Stimulated activated naive CD4-positive, alpha-beta T cell (primary cell): ENCODE measurements around the gene MAPKAP1.

ENCODE experiments used
- DNase-seq, 6 experiments: peaks; one replicate each; lab custom pipeline; 2025; lab: John Stamatoyannopoulos, UW

Gene MAPKAP1

GRCh38 chr9:125431741-125432271 lies 275.2 kb downstream of the MAPKAP1 start:
- DNase-seq, result no peak

GRCh38 chr9:125431012-125431305 lies 276.0 kb downstream of the MAPKAP1 start:
- DNase-seq, result no peak

- DNase-seq, result no peak
Measured at GRCh38 chr9:125430161-125431011, 276.6 kb downstream of the MAPKAP1 start.

GRCh38 chr9:125429476-125430160 lies 277.4 kb downstream of the MAPKAP1 start:
- DNase-seq, result no peak

- DNase-seq, result no peak
Measured at GRCh38 chr9:125428902-125429467, 278.0 kb downstream of the MAPKAP1 start.

DNA sequence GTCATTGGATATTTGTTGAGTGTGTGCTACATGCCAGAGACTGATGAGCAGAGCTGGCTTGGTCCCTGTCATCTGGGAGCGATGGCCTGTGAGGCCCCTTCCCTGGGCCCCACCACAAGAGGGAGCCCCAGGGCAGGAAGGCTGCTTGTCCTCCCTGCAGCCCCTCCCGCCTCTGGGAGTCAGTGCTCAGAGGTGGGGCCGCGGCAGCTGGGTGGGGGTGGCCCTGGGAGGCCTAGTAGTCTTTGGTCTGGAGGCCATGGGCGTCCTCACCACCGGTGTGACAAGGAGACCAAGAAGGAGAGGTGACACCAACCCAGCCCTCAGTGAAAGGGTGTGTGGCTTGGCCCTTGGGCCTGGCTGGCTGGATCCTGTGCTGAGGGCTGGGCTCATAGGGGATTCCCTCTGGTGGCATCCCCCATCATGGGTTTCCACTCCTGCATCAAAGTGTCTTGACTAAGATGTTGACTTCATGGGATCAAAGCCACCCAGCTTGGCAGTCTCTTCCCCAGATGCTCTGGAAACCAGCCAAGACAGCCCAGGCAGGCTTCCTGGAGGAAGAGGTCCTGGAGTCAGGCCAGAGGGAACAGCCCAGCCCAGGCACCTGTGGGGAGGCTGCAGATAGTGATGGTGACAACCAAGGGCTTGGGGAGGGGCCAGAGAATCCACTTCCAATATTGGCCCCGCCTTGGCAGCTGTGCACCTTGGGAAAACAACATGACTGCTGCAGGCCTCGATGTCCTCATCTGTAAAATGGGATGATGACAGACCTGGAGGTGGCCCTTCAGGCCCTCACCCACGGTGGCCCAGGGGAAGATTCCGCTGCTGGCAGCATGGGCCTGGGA lies 278.7 kb downstream of the MAPKAP1 start:
- DNase-seq, result no peak

GRCh38 chr9:125427556-125427955 lies 279.5 kb downstream of the MAPKAP1 start:
- no peak for DNase-seq

DNA sequence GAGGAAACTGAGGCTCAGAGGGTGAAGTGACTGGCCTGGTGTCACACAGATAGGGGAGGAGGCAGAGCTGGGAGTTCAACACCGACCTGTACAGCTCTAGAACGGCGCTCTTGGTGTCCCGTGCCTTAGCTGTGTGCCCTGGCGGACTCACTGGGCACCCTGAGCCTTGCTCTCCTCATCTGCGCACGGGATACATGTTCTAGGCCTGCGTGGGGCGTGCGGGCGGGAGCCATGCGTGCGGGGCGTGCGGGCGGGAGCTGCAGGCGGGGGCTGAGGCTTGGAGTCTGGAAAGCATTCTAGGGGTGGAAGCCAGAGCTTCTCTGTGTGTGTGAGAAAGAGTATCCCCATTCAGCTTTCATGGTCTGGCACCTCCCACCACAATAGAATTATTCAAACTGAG lies 280.1 kb downstream of the MAPKAP1 start:
- no peak for DNase-seq

DNA sequence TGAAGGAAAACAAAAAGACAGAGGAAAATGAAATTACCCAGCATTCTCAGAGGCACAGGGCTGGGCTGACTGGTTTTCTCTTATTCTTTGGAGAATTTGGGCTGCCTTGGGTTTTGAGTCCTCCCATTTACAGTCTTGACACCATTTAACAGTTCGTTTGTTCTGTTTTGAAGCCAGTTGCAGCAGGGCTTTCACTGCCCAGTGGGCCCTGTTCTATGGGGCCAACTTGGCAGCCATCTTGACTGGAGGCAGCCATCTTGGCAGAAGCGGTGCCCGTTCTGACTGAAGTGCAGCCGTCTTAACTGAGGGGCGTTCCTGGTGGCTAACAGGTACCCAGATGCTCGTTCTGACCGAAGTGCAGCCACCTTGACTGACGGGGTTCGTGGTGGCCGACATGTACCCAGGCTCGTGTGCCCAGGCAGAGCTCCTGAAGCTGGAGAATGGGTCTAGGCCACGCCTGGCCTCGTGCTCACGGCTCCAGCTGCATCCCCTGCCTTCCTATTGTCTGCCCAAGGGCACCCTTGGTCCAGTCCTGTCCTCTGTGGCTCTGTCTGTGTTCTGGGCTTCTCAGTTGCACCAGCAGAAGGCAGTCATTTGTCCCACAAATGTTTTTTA lies 281.0 kb downstream of the MAPKAP1 start:
- no peak for DNase-seq

DNA sequence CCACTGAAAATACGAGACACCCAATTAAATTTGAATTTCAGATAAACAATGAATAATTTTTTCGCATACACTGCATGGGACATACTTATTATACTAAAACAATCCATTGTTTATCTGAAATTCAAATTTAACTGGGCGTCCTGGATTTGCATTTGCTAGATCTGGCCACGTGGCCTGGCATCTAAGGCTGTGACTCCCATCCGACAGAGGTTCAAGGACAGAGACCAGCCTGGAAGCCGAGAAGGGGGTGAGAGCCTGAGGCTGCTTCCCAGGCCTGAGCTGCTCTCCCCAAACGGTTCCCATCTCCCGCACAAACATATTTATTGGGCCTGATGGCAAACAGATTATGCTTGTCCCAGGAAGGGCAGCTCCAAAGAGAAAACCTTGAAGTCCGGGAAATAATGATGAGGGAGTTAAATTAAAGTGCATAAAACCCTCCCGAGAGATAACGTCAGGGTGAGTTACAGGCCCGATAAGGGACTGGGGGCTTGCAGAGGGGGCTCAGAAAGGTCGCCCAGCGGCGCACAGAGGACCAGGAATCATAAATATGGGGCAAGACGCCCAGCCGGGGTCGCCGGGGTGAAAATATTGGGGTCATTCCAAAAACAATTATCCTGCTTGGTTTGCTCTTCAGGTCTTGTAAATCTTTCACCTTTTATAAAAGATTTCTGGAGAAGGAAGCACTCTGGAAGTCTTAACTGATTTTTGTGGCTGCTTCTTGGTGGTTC lies 281.7 kb downstream of the MAPKAP1 start:
- DNase-seq, result no peak

DNA sequence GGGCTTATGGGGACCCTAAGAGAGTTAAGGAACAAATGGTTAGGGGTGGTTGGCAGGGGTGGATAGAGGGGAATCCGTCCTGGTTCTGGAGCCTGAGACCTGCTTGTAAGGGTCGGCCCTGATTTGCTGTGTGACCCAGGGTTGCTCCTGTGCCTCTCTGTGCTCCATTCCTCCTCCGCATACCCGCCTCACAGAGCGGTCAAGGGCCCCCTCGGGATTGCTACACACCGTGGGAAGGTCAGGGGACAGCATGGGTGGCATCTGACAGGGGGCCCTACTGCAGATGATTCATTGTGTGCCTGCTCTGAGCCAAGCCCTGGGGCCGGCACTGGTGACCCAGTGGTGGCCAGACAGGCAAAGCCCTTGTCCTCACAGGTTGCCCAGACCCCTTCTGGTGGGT lies 283.0 kb downstream of the MAPKAP1 start:
- no peak for DNase-seq

DNA sequence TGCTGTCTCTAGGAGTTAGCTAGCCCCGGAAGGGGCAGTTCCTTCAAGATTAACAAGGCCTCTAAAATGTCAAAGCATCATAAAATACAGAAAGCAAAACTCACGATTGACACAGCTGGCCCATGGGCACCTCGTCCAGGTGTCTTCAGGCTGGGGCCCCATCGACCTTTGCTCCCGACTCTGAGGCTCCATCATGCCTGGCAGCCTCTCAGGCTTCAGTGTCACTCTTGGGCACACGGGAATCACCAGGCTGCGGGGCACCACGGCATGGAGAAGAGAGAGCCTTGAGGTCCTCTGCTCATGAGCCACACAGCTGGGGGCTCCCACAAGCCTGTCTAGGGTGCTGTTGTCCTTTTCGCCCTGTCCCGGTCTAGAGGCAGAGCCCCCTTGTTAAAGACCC lies 284.2 kb downstream of the MAPKAP1 start:
- no peak for DNase-seq

- no peak for DNase-seq
Measured at GRCh38 chr9:125421591-125422181, 285.3 kb downstream of the MAPKAP1 start.

DNA sequence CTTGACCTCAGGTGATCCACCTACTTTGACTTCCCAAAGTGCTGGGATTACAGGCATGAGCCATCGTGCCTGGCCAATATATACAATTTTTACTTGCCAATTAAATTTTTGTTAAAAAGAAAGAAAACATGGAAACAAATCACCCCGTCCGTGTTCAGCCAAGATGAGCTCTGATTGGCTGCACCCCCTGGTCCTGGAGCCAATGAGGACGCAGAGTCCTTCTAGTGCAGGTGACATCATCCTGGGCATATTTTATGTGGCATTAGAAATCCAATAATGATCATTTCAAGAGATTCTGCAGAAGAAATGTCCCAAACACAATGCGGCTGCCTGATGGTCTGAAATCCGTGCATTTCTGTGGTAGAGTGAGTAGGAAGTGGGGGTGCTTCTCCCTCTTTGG lies 285.8 kb downstream of the MAPKAP1 start:
- no peak for DNase-seq

DNA sequence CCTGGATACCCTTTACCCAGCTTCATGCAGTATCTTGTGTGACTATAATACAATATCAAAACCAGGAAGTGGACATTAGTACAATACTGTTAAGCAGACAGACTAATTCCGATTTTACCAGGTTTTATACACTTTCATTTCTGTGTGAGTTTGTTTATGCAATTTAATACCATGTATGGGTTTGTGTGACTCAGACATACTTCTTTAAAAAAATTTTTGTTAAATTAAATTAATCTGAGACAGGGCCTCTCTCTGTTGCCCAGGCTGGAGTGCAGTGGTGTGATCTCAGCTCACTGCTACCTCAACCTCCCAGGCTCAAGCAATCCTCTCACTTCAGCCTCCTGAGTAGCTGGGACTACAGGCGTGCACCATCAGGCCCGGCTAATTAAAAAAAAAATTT lies 288.6 kb downstream of the MAPKAP1 start:
- DNase-seq, result no peak

GRCh38 chr9:125416517-125416916 lies 290.5 kb downstream of the MAPKAP1 start:
- DNase-seq, result no peak

DNA sequence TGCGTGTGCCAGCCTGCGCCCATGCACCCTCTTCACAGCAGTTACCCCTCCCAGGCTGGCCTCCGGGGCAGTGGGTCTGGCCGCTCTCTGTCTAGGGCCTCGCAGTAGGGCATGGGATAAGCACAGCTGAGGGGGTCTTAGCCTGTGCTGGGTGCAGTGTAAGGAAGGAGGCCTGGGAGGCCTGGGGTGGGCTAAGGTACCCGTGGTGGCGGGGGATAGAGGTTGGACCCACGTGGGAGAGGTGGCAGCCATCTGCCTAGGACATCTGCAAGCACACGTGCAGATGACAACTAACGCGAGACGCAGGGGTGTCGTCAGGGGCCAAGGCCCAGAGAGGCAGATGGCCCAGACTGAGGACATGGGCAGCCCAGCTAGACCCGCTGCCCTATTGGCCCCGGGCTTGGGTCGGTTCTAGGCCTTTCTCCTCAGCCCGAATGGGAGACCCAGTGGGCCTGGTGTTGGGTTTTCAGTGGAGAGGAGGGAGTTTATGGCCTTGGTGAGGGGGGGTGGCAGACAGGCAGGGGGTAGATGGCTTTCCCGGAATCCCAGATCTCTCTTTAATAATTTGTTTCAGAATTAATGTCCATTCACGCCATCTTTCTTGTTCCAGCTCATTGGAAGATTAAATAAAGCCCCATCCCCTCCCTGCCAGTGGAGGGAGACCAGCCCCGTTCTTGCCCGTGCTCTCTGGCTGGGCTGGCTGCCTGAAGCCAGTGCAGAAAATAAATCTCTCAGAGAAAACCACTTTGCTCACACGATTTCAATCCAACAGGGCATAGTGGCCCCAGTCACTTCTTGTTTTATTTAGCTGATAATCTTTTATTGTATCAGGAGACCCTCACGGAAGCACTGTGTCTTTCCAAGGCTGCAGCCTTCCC lies 291.2 kb downstream of the MAPKAP1 start:
- no peak for DNase-seq

- no peak for DNase-seq
Measured at GRCh38 chr9:125413579-125413978, 293.4 kb downstream of the MAPKAP1 start.

- no peak for DNase-seq
Measured at GRCh38 chr9:125412166-125412565, 294.8 kb downstream of the MAPKAP1 start.
